Measurements from ENCODE around the gene RANBP17.

The RANBP17 gene

GRCh38 chr5:171221916-171222315 is 360.1 kb downstream of the RANBP17 start:
- no peak for DNase-seq (ENCODE audit: extremely low spot score)
- ChIA-PET POLR2A (no interaction called here), CTCF (no interaction called here)

DNA sequence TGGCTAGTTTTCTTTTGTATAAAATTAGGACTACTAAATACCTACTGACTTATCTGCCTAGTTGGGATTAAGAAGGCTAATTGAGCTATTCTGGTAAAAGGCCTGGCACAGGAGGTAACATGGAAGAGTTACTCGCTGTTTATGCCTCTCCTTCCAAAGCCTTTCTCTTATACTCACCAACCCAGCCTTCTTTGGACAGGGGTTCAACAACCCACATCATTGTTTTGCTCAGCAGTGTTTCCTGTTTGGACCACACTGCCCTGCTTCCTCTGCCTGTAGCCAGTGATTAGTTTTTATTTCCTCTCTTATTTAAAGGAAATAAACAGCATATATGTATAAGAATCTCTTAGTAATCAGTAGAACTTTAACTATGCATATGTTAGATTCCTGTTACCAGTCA is 362.1 kb downstream of the RANBP17 start:
- POLR2A ChIA-PET = no interaction called here
- TF ChIP-seq ELF4 (IDR thresholded peaks at IDR 0.05) (no peak), ZNF384 (IDR thresholded peaks at IDR 0.05) (no peak), NFRKB (IDR thresholded peaks at IDR 0.05) (no peak), HDGF (IDR thresholded peaks at IDR 0.05; ENCODE audit: borderline replicate concordance) (no peak), CTBP1 (IDR thresholded peaks at IDR 0.05; ENCODE audit: borderline replicate concordance) (no peak), FOXK2 (IDR thresholded peaks at IDR 0.05) (no peak), LEF1 (IDR thresholded peaks at IDR 0.05; ENCODE audit: borderline replicate concordance) (no peak)
- CTCF ChIA-PET = interaction anchor here (1.1 kb wide), 1 partner anchor 13 kb away, joined by 3 read pairs; no protein-coding TSS in a partner anchor
- no peak for DNase-seq (ENCODE audit: extremely low spot score)

More at GRCh38 chr5:171221916-171222315, 360.1 kb downstream of the RANBP17 start:
- no peak for TF ChIP-seq BHLHE40 (IDR thresholded peaks at IDR 0.05; ENCODE audit: borderline replicate concordance)
- TF ChIP-seq NFRKB (IDR thresholded peaks at IDR 0.05) = no peak
- TF ChIP-seq FOXK2 (IDR thresholded peaks at IDR 0.05) = no peak
- TF ChIP-seq ELF4 (IDR thresholded peaks at IDR 0.05) = no peak
- TF ChIP-seq CTBP1 (IDR thresholded peaks at IDR 0.05; ENCODE audit: borderline replicate concordance) = no peak
- no peak for TF ChIP-seq FOXA1 (IDR thresholded peaks at IDR 0.05)
- TF ChIP-seq FOXM1 (IDR thresholded peaks at IDR 0.05; ENCODE audit: borderline replicate concordance) = no peak
- no peak for TF ChIP-seq TARDBP (IDR thresholded peaks at IDR 0.05)
- TF ChIP-seq L3MBTL2 (conservative IDR thresholded peaks at IDR 0.05) = no peak
- TF ChIP-seq, protein P1, sequence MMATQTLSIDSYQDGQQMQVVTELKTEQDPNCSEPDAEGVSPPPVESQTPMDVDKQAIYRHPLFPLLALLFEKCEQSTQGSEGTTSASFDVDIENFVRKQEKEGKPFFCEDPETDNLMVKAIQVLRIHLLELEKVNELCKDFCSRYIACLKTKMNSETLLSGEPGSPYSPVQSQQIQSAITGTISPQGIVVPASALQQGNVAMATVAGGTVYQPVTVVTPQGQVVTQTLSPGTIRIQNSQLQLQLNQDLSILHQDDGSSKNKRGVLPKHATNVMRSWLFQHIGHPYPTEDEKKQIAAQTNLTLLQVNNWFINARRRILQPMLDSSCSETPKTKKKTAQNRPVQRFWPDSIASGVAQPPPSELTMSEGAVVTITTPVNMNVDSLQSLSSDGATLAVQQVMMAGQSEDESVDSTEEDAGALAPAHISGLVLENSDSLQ (IDR thresholded peaks at IDR 0.05) = no peak
- TF ChIP-seq SP1 (IDR thresholded peaks at IDR 0.05) = no peak
- TF ChIP-seq ZNF384 (IDR thresholded peaks at IDR 0.05) = no peak
- TF ChIP-seq SUZ12 (IDR thresholded peaks at IDR 0.05) = no peak
- TF ChIP-seq HDGF (IDR thresholded peaks at IDR 0.05; ENCODE audit: borderline replicate concordance) = no peak
- no peak for TF ChIP-seq ARNT (IDR thresholded peaks at IDR 0.05)
- TF ChIP-seq LEF1 (IDR thresholded peaks at IDR 0.05; ENCODE audit: borderline replicate concordance) = no peak

GRCh38 chr5:171226096-171226754 is 364.4 kb downstream of the RANBP17 start:
- no peak for DNase-seq (ENCODE audit: extremely low spot score)
- TF ChIP-seq LEF1 (IDR thresholded peaks at IDR 0.05; ENCODE audit: borderline replicate concordance) (no peak), CTBP1 (IDR thresholded peaks at IDR 0.05; ENCODE audit: borderline replicate concordance) (no peak), ARNT (IDR thresholded peaks at IDR 0.05) (no peak), FOXA1 (IDR thresholded peaks at IDR 0.05) (no peak), SP1 (IDR thresholded peaks at IDR 0.05) (no peak), FOXM1 (IDR thresholded peaks at IDR 0.05; ENCODE audit: borderline replicate concordance) (no peak), L3MBTL2 (conservative IDR thresholded peaks at IDR 0.05) (no peak), SUZ12 (IDR thresholded peaks at IDR 0.05) (no peak), ZNF384 (IDR thresholded peaks at IDR 0.05) (no peak), ELF4 (IDR thresholded peaks at IDR 0.05) (no peak), NFRKB (IDR thresholded peaks at IDR 0.05) (no peak), HDGF (IDR thresholded peaks at IDR 0.05; ENCODE audit: borderline replicate concordance) (no peak), TARDBP (IDR thresholded peaks at IDR 0.05) (no peak), BHLHE40 (IDR thresholded peaks at IDR 0.05; ENCODE audit: borderline replicate concordance) (no peak)
- TF ChIP-seq, protein P1 (IDR thresholded peaks at IDR 0.05) = no peak
- ChIA-PET POLR2A (no interaction called here), CTCF (interaction anchor here (0.7 to 1.4 kb wide), 2 partner anchors 98 to 481 kb away, joined by 3 read pairs; no protein-coding TSS in a partner anchor)

GRCh38 chr5:171226864-171227263 is 365.0 kb downstream of the RANBP17 start:
- TF ChIP-seq FOXA1 (IDR thresholded peaks at IDR 0.05) (no peak), NFRKB (IDR thresholded peaks at IDR 0.05) (no peak), SUZ12 (IDR thresholded peaks at IDR 0.05) (no peak), SP1 (IDR thresholded peaks at IDR 0.05) (no peak), ZNF384 (IDR thresholded peaks at IDR 0.05) (no peak), ARNT (IDR thresholded peaks at IDR 0.05) (no peak)
- TF ChIP-seq, protein P1 (IDR thresholded peaks at IDR 0.05) = no peak
- CTCF ChIA-PET = interaction anchor here (1.4 kb wide), 1 partner anchor 97 kb away, joined by 3 read pairs; no protein-coding TSS in a partner anchor
- POLR2A ChIA-PET = no interaction called here

GRCh38 chr5:171236651-171237050 is 374.8 kb downstream of the RANBP17 start:
- TF ChIP-seq NFRKB (IDR thresholded peaks at IDR 0.05) = no peak
- no peak for TF ChIP-seq SUZ12 (IDR thresholded peaks at IDR 0.05)
- no peak for TF ChIP-seq TARDBP (IDR thresholded peaks at IDR 0.05)
- no peak for TF ChIP-seq SP1 (IDR thresholded peaks at IDR 0.05)
- TF ChIP-seq ZNF384 (IDR thresholded peaks at IDR 0.05) = no peak
- TF ChIP-seq CTBP1 (IDR thresholded peaks at IDR 0.05; ENCODE audit: borderline replicate concordance) = no peak
- no peak for TF ChIP-seq L3MBTL2 (conservative IDR thresholded peaks at IDR 0.05)
- ChIA-PET POLR2A (no interaction called here), CTCF (interaction anchor here (1.1 to 1.2 kb wide), 2 partner anchors 13 to 29 kb away, joined by 3 read pairs; no protein-coding TSS in a partner anchor)
- no peak for DNase-seq (ENCODE audit: extremely low spot score)

More at GRCh38 chr5:171226864-171227263, 365.0 kb downstream of the RANBP17 start:
- no peak for DNase-seq (ENCODE audit: extremely low spot score)

DNA sequence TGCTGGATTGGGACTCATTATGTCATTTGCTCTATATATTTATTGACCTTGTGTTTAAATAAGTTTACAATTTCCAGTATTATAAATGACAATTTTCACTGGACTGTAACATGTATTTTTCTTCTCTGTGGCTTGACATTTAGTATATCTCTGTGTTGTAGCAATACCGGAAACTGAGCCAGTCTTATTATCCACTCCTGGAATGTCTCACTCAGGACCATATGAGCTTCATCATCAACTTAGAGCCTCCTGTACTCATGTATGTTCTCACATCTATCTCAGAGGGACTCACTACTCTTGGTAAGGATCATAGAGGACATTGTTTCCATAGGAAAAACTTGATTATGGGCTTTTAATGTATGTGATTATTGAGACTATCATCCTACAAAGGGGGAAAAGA is 380.7 kb downstream of the RANBP17 start:
- TF ChIP-seq TARDBP (IDR thresholded peaks at IDR 0.05) (no peak), SUZ12 (IDR thresholded peaks at IDR 0.05) (no peak), FOXM1 (IDR thresholded peaks at IDR 0.05; ENCODE audit: borderline replicate concordance) (no peak), ZNF384 (IDR thresholded peaks at IDR 0.05) (no peak), LEF1 (IDR thresholded peaks at IDR 0.05; ENCODE audit: borderline replicate concordance) (no peak), NFRKB (IDR thresholded peaks at IDR 0.05) (no peak), L3MBTL2 (conservative IDR thresholded peaks at IDR 0.05) (no peak), BHLHE40 (IDR thresholded peaks at IDR 0.05; ENCODE audit: borderline replicate concordance) (no peak), FOXA1 (IDR thresholded peaks at IDR 0.05) (no peak), ARNT (IDR thresholded peaks at IDR 0.05) (no peak), HDGF (IDR thresholded peaks at IDR 0.05; ENCODE audit: borderline replicate concordance) (no peak), CTBP1 (IDR thresholded peaks at IDR 0.05; ENCODE audit: borderline replicate concordance) (no peak), SP1 (IDR thresholded peaks at IDR 0.05) (no peak), FOXK2 (IDR thresholded peaks at IDR 0.05) (no peak), ELF4 (IDR thresholded peaks at IDR 0.05) (no peak)
- TF ChIP-seq, protein P1 (IDR thresholded peaks at IDR 0.05) = no peak
- no peak for DNase-seq (ENCODE audit: extremely low spot score)
- ChIA-PET POLR2A (no interaction called here), CTCF (interaction anchor here (0.7 kb wide), 1 partner anchor 80 kb away, joined by 6 read pairs; no protein-coding TSS in a partner anchor)

Data from HEK293T (cell line).